Esophagus mucosa (tissue), 1 donor: ENCODE data around the gene PCGF2. TPM values are rescaled to one million over a fixed set of nuclear protein-coding genes. Genes with fewer than 3 reads are reported as not detected.

Experiments used
- ATAC-seq: fragments of 200-7000 bp; cut with Tn5 transposase; one replicate; pipeline ENCODE4 v1.9.1; 2020
- total RNA-seq: library from RNA; stranded (reverse); gene quantifications from one replicate; pipeline ENCODE4 v1.2.4, GENCODE V29; 2023
- donor health status: DM: yes; HTN: yes; CAD: no.

Gene PCGF2
- total RNA-seq, 1 donor from 2014 or later = 18.0 TPM

DNA sequence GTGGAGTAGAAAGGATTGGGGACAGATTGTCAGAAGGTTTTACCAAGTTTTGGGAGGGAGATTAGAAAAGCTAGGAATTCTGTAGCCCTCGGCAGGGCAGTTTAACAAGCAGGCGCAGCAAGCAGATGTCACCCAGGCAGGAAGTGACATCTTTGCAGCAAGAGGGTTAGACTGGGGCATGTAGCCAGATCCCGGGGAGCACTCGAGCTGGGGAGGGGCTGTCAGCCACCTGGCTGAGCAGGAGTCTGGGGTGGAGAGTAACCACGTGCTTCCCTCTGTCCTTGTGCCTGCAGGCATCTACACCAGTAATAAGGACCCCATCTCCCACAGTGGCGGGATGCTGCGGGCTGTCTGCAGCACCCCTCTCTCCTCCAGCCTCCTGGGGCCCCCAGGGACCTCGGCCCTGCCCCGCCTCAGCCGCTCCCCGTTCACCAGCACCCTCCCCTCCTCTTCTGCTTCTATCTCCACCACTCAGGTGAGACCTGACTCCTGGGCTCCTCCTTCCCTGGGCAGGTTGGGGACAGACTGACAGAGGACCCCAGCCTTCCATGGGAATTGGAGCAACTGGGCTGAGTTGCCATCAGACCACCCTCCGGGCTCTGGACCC lies 30.9 kb downstream of the PCGF2 start:
- no peak for ATAC-seq

DNA sequence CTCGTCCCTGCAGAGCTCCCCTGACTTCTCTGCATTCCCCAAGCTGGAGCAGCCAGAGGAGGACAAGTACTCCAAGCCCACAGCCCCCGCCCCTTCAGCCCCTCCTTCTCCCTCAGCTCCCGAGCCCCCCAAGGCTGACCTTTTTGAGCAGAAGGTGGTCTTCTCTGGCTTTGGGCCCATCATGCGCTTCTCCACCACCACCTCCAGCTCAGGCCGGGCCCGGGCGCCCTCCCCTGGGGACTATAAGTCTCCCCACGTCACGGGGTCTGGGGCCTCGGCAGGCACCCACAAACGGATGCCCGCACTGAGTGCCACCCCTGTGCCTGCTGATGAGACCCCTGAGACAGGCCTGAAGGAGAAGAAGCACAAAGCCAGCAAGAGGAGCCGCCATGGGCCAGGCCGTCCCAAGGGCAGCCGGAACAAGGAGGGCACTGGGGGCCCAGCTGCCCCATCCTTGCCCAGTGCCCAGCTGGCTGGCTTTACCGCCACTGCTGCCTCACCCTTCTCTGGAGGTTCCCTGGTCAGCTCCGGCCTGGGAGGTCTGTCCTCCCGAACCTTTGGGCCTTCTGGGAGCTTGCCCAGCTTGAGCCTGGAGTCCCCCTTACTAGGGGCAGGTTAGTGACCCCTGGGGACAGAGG lies 31.6 kb downstream of the PCGF2 start:
- ATAC-seq = no peak

DNA sequence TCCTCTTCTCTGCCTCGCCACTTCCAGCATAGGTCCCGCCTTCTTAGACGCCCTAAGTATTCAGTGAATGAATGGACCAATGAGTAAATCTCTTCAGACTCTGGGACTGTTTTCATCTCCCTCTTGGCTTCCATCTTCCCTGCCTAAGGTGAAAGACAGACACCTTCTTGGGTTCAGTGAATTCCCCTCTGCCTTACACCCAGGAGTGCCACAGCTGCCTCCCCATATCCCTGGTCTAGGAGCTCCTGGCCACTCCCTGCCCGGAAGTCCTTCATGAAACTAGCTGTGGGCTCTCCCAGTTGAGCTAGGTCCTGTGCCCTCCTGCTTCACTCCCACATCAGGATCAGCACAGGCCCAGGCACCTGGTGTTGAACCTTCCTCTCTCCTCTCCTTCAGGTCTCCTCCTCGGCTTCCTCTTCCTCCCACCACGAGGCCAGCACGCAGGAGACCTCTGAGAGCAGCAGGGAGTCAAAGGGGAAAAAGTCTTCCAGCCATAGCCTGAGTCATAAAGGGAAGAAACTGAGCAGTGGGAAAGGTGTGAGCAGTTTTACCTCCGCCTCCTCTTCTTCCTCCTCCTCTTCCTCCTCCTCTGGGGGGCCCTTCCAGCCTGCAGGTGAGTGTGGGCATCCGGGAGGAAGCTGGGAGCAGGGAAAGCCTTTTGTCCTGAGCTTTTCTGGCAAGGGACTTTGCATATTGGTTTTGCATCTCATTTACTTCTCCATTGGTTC lies 32.8 kb downstream of the PCGF2 start:
- ATAC-seq = no peak

GRCh38 chr17:38713456-38714075 lies 34.6 kb downstream of the PCGF2 start:
- ATAC-seq = no peak

- ATAC-seq = no peak
Observed at GRCh38 chr17:38712593-38712992, 35.5 kb downstream of the PCGF2 start.

- ATAC-seq = no peak
Observed at GRCh38 chr17:38711792-38712571, 36.2 kb downstream of the PCGF2 start.

GRCh38 chr17:38710985-38711384 lies 37.2 kb downstream of the PCGF2 start:
- ATAC-seq = no peak

DNA sequence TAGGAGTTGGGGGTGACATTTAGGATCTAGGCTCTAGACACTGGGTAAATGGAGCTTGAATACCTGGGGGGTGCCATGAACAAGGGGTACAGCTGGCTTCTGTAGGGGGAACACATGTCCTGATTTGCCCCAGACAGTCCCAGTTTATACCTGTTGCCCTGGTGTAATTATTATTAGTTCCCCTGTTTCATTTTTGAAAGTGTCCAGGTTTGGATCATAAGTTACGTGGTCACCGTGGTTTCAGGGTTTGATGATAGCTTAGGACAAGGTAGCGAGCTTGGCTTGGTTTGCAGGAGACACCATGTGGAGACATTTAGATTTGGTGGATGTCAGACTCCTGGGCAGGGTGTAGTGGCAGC lies 37.6 kb downstream of the PCGF2 start:
- no peak for ATAC-seq

DNA sequence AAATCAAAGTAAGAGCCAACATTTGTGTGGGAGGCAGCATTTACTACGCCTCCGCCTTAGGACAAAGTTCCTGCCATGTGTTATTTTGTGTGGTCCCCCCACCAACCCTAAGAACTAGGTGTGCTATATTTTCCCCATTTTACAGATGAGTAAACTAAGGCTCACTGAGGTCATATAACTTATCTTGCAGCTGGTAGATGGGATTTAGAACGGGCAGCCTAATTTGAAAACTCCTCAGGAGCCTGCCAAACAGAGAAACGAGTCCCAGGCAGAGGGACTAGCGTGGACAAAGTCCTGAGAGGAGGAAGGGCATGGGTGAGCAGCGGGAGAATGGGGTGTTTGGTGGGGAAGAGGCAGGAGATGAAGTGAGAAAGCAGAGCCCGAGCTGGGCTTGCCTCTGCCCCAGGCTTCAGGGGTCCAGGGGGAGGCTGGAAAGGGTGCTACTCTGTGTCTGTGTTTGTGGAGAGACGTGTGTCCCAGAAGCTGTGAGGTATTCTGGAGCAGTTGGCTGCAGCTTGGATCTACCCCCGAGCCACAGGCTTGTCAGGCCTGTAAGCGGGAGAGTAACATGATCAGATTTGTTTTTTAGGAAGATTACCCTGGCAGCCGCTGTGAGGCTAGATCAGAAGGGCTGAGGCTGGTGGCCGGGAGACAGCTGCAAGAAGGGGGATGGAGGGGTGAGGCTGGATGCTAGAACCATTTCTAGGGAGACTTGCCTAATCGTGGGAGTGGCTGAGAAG lies 38.1 kb downstream of the PCGF2 start:
- ATAC-seq = no peak

- ATAC-seq = no peak
Observed at GRCh38 chr17:38709104-38709820, 38.9 kb downstream of the PCGF2 start.

DNA sequence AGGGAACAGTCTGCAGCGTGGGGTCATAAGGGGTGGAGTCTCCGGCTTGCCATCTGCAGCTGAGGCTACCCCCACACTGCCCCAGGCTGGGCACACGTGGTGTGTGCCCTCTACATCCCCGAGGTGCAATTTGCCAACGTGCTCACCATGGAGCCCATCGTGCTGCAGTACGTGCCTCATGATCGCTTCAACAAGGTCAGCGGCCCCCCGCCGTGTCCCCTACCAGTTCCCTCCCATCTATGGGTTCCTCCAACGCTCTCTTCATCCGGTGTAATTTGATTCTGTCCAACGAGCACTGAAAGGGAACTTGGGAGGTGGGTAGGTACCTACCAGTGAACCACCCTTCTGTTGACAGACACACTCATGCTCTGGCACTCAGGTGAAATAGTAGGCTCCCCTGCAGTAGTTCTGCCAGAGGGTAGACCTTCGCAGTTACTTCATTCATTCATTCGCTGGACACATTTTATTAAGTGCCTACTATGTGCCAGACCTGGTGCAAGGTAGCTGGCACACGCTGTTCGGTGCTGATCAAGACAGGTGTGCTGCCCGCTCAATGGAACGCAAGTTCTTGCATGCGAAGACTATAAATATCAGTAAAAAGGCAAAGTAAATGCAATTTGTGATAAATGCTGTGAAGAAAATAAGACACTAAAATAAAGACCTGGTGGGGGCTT lies 40.3 kb downstream of the PCGF2 start:
- ATAC-seq = no peak

- no peak for ATAC-seq
Observed at GRCh38 chr17:38706505-38707216, 41.5 kb downstream of the PCGF2 start.

DNA sequence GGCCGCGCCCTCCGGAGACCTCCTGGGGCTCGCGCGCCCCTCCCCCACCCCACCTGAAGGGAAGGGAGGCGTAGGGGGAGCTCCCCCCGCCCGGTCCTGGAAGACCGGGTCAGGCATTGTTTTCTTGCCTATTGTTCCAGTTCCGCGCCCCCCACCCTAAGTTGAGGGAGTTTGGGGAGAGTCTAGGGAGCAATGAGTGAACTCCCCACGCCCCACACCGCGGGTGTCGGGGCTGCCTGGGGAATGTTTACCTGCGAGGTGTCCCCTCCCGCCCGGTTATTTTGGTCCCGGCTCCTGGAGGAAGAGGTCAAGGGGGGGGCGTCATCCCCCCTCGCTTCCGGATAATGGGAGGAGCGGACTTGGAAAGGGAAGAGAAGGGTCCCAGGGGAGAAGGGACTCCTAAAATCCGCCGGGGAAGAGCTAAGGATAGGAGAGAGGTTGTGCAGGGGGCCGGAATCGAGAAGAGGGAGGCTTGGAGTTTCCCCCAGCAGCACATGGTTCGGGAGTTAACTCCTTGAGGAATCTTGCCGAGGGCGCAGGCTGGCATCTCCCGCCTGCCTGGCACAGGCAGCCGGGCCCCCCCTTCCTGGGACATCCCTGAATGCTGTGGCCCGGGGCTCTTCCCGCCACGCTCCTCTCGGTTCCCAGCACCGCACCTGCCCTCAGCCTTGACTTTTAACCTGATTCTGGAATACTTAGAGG lies 42.2 kb downstream of the PCGF2 start:
- no peak for ATAC-seq

DNA sequence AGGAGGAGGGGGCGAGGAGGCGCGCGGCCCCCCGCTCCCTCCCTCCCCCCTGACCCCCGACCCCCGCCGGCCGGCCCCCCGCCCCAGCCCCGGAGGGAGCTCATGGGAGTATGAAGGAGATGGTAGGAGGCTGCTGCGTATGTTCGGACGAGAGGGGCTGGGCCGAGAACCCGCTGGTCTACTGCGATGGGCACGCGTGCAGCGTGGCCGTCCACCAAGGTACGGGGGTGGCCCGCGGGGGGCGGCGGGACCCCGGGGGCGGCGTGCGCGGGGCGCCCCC lies 42.7 kb downstream of the PCGF2 start:
- no peak for ATAC-seq

DNA sequence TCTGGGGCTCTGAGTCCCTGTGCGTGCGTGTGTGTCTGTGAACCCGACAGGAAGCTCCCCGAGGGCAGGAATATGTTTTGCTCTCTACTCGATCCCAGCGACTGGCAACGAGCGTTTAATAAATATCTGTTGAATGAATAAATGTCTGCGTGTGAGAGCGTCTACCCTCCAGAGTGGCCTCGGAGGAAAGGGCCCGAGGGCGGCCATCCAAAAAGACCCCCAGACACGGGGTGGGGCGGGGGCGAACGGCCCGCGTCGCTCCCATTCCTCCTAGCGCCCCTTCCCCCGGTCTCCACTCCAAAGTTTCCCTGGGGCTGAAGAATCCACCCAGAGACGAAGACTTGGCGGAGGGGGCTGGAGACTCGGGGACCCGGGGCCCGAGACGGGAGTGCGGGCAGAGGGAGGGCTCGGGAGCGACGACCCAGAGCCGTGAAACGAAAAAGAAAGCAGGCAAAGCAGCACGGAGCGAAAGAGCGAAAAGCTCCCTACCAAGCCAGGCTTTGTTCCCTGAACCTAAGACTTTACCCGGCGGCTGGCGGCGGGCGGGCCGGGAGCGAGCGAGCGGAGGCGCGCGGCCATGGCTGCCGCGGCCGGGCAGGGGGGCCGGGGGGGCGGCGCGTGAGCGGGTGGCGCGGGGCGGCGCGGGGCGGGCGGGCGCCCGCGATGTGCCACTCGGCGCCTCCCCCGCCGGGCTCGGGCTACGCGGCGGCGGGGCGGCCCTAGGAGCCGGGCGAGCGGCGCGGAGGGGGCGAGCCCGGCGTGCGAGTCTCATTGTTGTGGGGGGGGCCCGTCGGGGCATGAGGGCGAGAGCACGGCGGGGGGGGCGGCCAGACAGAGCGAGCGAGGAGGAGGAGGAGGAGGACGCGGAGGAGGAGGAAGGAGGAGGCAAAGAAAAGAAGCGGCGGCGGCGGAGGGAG lies 43.3 kb downstream of the PCGF2 start, which contains the start of gene MLLT6:
MLLT6 (plus strand) TSS at position 668 of the 917 bp plus-strand sequence. CDS start 360 bp downstream, outside the sequence.
- peak; percentile 14 for ATAC-seq

DNA sequence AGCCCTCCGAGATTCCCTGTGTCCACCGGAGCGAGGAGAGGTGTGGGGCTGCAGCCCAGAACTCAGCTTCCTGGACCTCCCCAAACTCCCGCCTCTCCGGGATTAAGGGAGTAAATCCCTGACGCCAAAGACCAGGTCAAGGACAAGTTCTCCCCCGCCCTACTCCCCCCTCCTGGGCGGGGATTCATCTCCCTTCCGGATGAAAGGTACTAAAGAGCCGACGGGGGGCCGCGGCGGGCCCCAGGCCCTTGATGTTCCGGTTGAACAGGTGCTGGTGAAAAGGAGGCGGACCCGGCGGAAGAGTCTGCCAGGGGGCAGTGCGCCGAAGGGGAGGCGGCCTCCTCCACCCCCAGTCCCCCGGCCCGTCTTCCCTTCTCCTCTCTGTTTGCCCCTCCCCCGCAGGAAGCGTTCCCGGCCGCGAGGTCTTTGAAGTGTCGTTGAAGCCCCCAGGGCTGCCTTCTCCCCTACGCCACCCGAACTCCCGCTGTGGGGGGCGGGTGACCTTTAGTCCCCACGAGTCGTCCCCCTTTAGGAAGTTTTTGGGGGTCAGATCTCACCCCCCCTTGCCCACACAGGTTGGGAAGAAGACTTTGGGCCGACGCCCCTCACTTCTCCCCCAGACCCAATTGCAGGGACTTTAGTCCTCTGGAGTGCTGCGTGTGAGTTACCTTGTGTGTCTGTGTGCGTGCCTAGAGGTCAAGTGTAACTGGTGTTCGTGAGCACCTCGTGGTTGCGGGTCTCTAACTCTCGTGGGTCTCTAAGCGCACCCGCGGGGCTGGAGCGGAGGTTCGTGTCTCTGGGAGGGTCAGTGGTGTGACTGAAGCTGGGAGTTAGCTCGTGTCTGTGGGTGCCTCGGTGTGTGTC lies 44.2 kb downstream of the PCGF2 start:
- peak; percentile 65 for ATAC-seq
